PC-3 (cell line): Measurements from ENCODE around the gene GHRH.

ENCODE experiments used
- CTCF ChIP-seq: fragments of 300-600 bp; sonication (generic); conservative IDR thresholded peaks from 2 replicates; pipeline ENCODE4 v1.5.1; 2017; ENCODE audit warnings: antibody characterized with exemption, low read depth, mild to moderate bottlenecking, low read length
- EZH2 ChIP-seq: fragments of 300-600 bp; sonication (generic); IDR thresholded peaks from one replicate; pipeline ENCODE4 v1.6.1; 2017; ENCODE audit warnings: antibody characterized with exemption, mild to moderate bottlenecking, low read length; ENCODE audit not compliant: unreplicated experiment
- EZH2phosphoT487 ChIP-seq: fragments of 300-600 bp; sonication (generic); IDR thresholded peaks from 2 replicates; pipeline ENCODE4 v1.6.1; 2018; ENCODE audit warnings: mild to moderate bottlenecking, antibody characterized with exemption, low read length, borderline replicate concordance

- TF ChIP-seq CTCF, result no peak
- TF ChIP-seq EZH2, result no peak
- no peak for TF ChIP-seq EZH2phosphoT487
Observed at GRCh38 chr20:37308086-37309050, 46.8 kb upstream of the GHRH start.
